Stimulated activated CD4-positive, alpha-beta T cell treated with anti-CD3 and anti-CD28 coated beads, TNF-alpha, amount 100 ng/mL, for 24 hours (primary cell): ENCODE results near the gene KATNB1.
"Not testable (repeated sequence)": the region's sequence is repeated elsewhere in the genome, so short reads cannot be mapped to it uniquely, and the experiment has no call there.

Experiments
- DNase-seq, 3 experiments: peaks; one replicate each; pipeline ENCODE4 v3.0.0-alpha.2; 2020; ENCODE audit warnings: low read depth in 3 of 3

Gene KATNB1

GRCh38 chr16:57770361-57770760 is 34.8 kb downstream of the KATNB1 start:
- DNase-seq = no peak

- DNase-seq = no peak
These were observed 35.7 kb downstream of the KATNB1 start for GRCh38 chr16:57771141-57771785.

GRCh38 chr16:57773019-57773418 is 37.4 kb downstream of the KATNB1 start:
- DNase-seq = no peak

- DNase-seq = no peak
These were observed 38.2 kb downstream of the KATNB1 start for GRCh38 chr16:57773655-57774295.

GRCh38 chr16:57774705-57775285 is 39.2 kb downstream of the KATNB1 start:
- DNase-seq = no peak

- no peak for DNase-seq
These were observed 40.3 kb downstream of the KATNB1 start for GRCh38 chr16:57775661-57776469.

GRCh38 chr16:57778658-57779057 is 43.1 kb downstream of the KATNB1 start:
- no peak for DNase-seq

GRCh38 chr16:57779836-57780235 is 44.3 kb downstream of the KATNB1 start:
- DNase-seq = not testable (repeated sequence)

GRCh38 chr16:57781349-57781740 is 45.8 kb downstream of the KATNB1 start:
- no peak for DNase-seq

- DNase-seq = no peak
These were observed 46.4 kb downstream of the KATNB1 start for GRCh38 chr16:57781741-57782606.

GRCh38 chr16:57782607-57783055 is 47.1 kb downstream of the KATNB1 start:
- DNase-seq = not testable (repeated sequence)

- DNase-seq = no peak
These were observed 47.5 kb downstream of the KATNB1 start for GRCh38 chr16:57783116-57783515.

GRCh38 chr16:57783883-57784282 is 48.3 kb downstream of the KATNB1 start:
- DNase-seq = no peak

- DNase-seq = no peak
These were observed 48.8 kb downstream of the KATNB1 start for GRCh38 chr16:57784334-57784733.

GRCh38 chr16:57785385-57785784 is 49.8 kb downstream of the KATNB1 start:
- no peak for DNase-seq

- no peak for DNase-seq
These were observed 50.4 kb downstream of the KATNB1 start for GRCh38 chr16:57785924-57786323.

GRCh38 chr16:57786632-57787518 is 51.3 kb downstream of the KATNB1 start:
- no peak for DNase-seq

GRCh38 chr16:57787519-57787905 is 51.9 kb downstream of the KATNB1 start:
- no peak for DNase-seq

GRCh38 chr16:57788252-57788841 is 52.8 kb downstream of the KATNB1 start:
- DNase-seq = no peak

GRCh38 chr16:57788951-57789350 is 53.4 kb downstream of the KATNB1 start:
- no peak for DNase-seq
